GM23338 (cell line): ENCODE measurements around the gene ANAPC5. TPM values are rescaled to one million over a fixed set of nuclear protein-coding genes. Genes with fewer than 3 reads are reported as not detected.

Source experiments
- ATAC-seq: fragments of 200-7000 bp; cut with Tn5 transposase; 3 replicates; pipeline ENCODE4 v1.9.1; 2020
- DNase-seq: peaks from one replicate; pipeline ENCODE4 v3.0.0-alpha.2; 2015; ENCODE audit warnings: low spot score
- H2AFZ ChIP-seq: fragments of 200-600 bp; sonication (generic); 2 replicates; pipeline ENCODE4 v1.8.0; 2016; ENCODE audit warnings: antibody characterized with exemption, mild to moderate bottlenecking, moderate library complexity
- H3F3A ChIP-seq: fragments of 200-600 bp; sonication (generic); replicated peaks from 2 replicates; pipeline ENCODE4 v1.8.0; 2017; ENCODE audit warnings: antibody characterized with exemption, mixed run types, low read depth
- H3K27ac ChIP-seq: fragments of 200-600 bp; sonication (generic); 2 replicates; pipeline ENCODE4 v1.6.1; 2016; ENCODE audit warnings: low read depth
- H3K27me3 ChIP-seq: fragments of 200-600 bp; sonication (generic); 2 replicates; pipeline ENCODE4 v1.8.0; 2016; ENCODE audit warnings: mild to moderate bottlenecking, mixed run types, moderate library complexity; ENCODE audit not compliant: insufficient read depth
- H3K36me3 ChIP-seq: fragments of 200-600 bp; sonication (generic); 2 replicates; pipeline ENCODE4 v1.8.0; 2016; ENCODE audit warnings: mild to moderate bottlenecking; ENCODE audit not compliant: insufficient read depth
- H3K4me1 ChIP-seq: fragments of 200-600 bp; sonication (generic); 2 replicates; pipeline ENCODE4 v1.8.0; 2016; ENCODE audit warnings: mild to moderate bottlenecking, moderate library complexity; ENCODE audit not compliant: insufficient read depth
- H3K4me2 ChIP-seq: fragments of 200-600 bp; sonication (generic); 2 replicates; pipeline ENCODE4 v1.7.1; 2017; ENCODE audit warnings: mixed run types
- H3K4me3 ChIP-seq: fragments of 200-600 bp; sonication (generic); 2 replicates; pipeline ENCODE4 v1.6.1; 2016; ENCODE audit warnings: mixed run types
- H3K79me2 ChIP-seq: fragments of 200-600 bp; sonication (generic); replicated peaks from 2 replicates; pipeline ENCODE4 v1.8.0; 2017; ENCODE audit warnings: mild to moderate bottlenecking; ENCODE audit not compliant: insufficient read depth
- H3K9me2 ChIP-seq: fragments of 200-600 bp; sonication (generic); 2 replicates; pipeline ENCODE4 v1.8.0; 2017; ENCODE audit not compliant: insufficient read depth
- H4K20me1 ChIP-seq: fragments of 200-600 bp; sonication (generic); replicated peaks from 2 replicates; pipeline ENCODE4 v1.8.0; 2017; ENCODE audit warnings: mild to moderate bottlenecking; ENCODE audit not compliant: insufficient read depth
- H3K27ac Mint-ChIP-seq: 2 replicates; pipeline ENCODE4 v1.8.0; 2020; ENCODE audit warnings: inconsistent platforms, mild to moderate bottlenecking, moderate library complexity, mixed read lengths
- H3K27me3 Mint-ChIP-seq: 3 replicates; pipeline ENCODE4 v1.8.0; 2022; ENCODE audit warnings: low read depth, mild to moderate bottlenecking, moderate library complexity, mixed read lengths, inconsistent platforms; ENCODE audit not compliant: insufficient read depth, poor library complexity
- H3K36me3 Mint-ChIP-seq: 3 replicates; pipeline ENCODE4 v1.8.0; 2021; ENCODE audit warnings: low read depth, mild to moderate bottlenecking, inconsistent platforms, moderate library complexity, mixed read lengths
- H3K4me1 Mint-ChIP-seq: 3 replicates; pipeline ENCODE4 v1.8.0; 2020; ENCODE audit warnings: mild to moderate bottlenecking, inconsistent platforms, mixed read lengths
- H3K4me3 Mint-ChIP-seq: 3 replicates; pipeline ENCODE4 v1.8.0; 2021; ENCODE audit warnings: moderate library complexity, mild to moderate bottlenecking, inconsistent platforms, mixed read lengths
- H3K9me3 Mint-ChIP-seq: 3 replicates; pipeline ENCODE4 v1.8.0; 2020; ENCODE audit warnings: moderate library complexity, mild to moderate bottlenecking, inconsistent platforms, mixed read lengths
- CREB1 ChIP-seq: fragments of 250-450 bp; sonication (Bioruptor Pico); IDR thresholded peaks from 2 replicates; pipeline ENCODE4 v1.5.0; 2020; ENCODE audit warnings: low read depth, mild to moderate bottlenecking, moderate library complexity
- CTCF ChIP-seq, 2 experiments: fragments of 200-600 bp in 1 of 2; sonication (generic) in 1 of 2; conservative IDR thresholded peaks; 2 replicates each; pipeline versions ENCODE4 v1.5.1 to v1.6.1; 2016 to 2017; ENCODE audit warnings: antibody characterized with exemption in 2 of 2, low read depth in 2 of 2, mild to moderate bottlenecking in 2 of 2, moderate library complexity in 1 of 2
- ETS1 ChIP-seq: IDR thresholded peaks from 2 replicates; pipeline ENCODE4 v1.6.1; 2016; ENCODE audit warnings: antibody characterized with exemption
- EZH2 ChIP-seq: fragments of 200-600 bp; sonication (generic); IDR thresholded peaks from one replicate; pipeline ENCODE4 v1.8.0; 2017; ENCODE audit warnings: antibody characterized with exemption, mild to moderate bottlenecking, low read depth; ENCODE audit not compliant: unreplicated experiment
- EZH2phosphoT487 ChIP-seq: fragments of 200-600 bp; sonication (generic); IDR thresholded peaks from one replicate; pipeline ENCODE4 v1.8.1; 2018; ENCODE audit warnings: antibody characterized with exemption; ENCODE audit not compliant: unreplicated experiment
- JUNB ChIP-seq: IDR thresholded peaks from one replicate; pipeline ENCODE4 v1.6.1; 2016; ENCODE audit warnings: antibody characterized with exemption; ENCODE audit not compliant: unreplicated experiment
- NANOG ChIP-seq: IDR thresholded peaks from 2 replicates; pipeline ENCODE4 v1.6.1; 2016; ENCODE audit warnings: antibody characterized with exemption, borderline replicate concordance
- STAT1 ChIP-seq: IDR thresholded peaks from one replicate; pipeline ENCODE4 v1.6.1; 2016; ENCODE audit warnings: antibody characterized with exemption; ENCODE audit not compliant: unreplicated experiment
- ZNF331 ChIP-seq: fragments of 250-450 bp; sonication (Bioruptor Pico); IDR thresholded peaks from 2 replicates; pipeline ENCODE4 v1.5.0; 2020; ENCODE audit warnings: low read depth, mild to moderate bottlenecking, moderate library complexity
- ZNF462 ChIP-seq: fragments of 250-450 bp; sonication (Bioruptor Pico); IDR thresholded peaks from 2 replicates; pipeline ENCODE4 v1.5.0; 2020; ENCODE audit warnings: mild to moderate bottlenecking, moderate library complexity
- polyA plus RNA-seq: library from polyadenylated mRNA; unstranded; fragments of >200 nt; fragmentation: Nextera tagmentation; extraction: Ambion mirVana; gene quantifications from 2 replicates; pipeline ENCODE4 v1.2.1, GENCODE V29; 2016
- total RNA-seq: library from RNA; depleted of rRNA; stranded (reverse); fragments of >200 nt; shearing (Covaris generic); gene quantifications from 2 replicates; pipeline ENCODE4 v1.2.3, GENCODE V29; 2014

The ANAPC5 gene
- total and polyA plus RNA-seq, 2 experiments from 2014 or later: 65.9 to 125 TPM

- no peaks in the 10 kb centered on the region; the same call in none of the 2 replicates for H3K36me3 ChIP-seq
- TF ChIP-seq EZH2phosphoT487 (no peak), STAT1 (no peak), CTCF (conservative IDR thresholded peaks at IDR 0.05; ENCODE audit: low read depth in 2 of 2) (no peak)
- Mint-ChIP-seq H3K9me3 (no peaks in the 10 kb centered on the region; the same call in 2 of the 3 replicates), H3K4me1 (peaks cover 21% of the 10 kb centered on the region), H3K27me3 (peaks cover 3% of the 10 kb centered on the region), H3K4me3 (no peak overlapping the region), H3K36me3 (peaks cover 8% of the 10 kb centered on the region; the same call in 1 of the 3 replicates), H3K27ac (no peak overlapping the region)
- no peak overlapping the region for H3K4me2 ChIP-seq
- H4K20me1 ChIP-seq: peaks cover 7% of the 10 kb centered on the region; the same call in 1 of the 2 replicates
- no peaks in the 10 kb centered on the region for H3K27me3 ChIP-seq
- H2AFZ ChIP-seq: no peak overlapping the region
- ATAC-seq: no peak
- no peak overlapping the region for H3K27ac ChIP-seq
- H3F3A ChIP-seq: no peaks in the 10 kb centered on the region
- peaks cover 18% of the 10 kb centered on the region for H3K4me1 ChIP-seq
- H3K9me2 ChIP-seq: no peaks in the 10 kb centered on the region
- DNase-seq: no peak
- H3K4me3 ChIP-seq: no peak overlapping the region
- peaks cover 19% of the 10 kb centered on the region for H3K79me2 ChIP-seq
Measured at GRCh38 chr12:121289962-121290361, 62.2 kb downstream of the ANAPC5 start.

- Histone ChIP-seq H4K20me1 (0 out of 2 replicates have a peak, but pooled peaks cover 7% of the 10 kb centered on the region), H3K4me2 (peak overlapping the region; percentile 40; the same call in 1 of the 2 replicates), H3F3A (no peaks in the 10 kb centered on the region), H3K79me2 (peaks cover 9% of the 10 kb centered on the region; the same call in 1 of the 2 replicates), H3K27me3 (no peaks in the 10 kb centered on the region), H3K27ac (no peak overlapping the region), H3K9me2 (no peaks in the 10 kb centered on the region), H3K4me1 (peaks cover 16% of the 10 kb centered on the region), H3K4me3 (no peak overlapping the region), H3K36me3 (no peaks in the 10 kb centered on the region; the same call in 1 of the 2 replicates), H2AFZ (no peak overlapping the region)
- peak; percentile 78 for ATAC-seq
- Mint-ChIP-seq H3K36me3 (peaks cover 9% of the 10 kb centered on the region; the same call in 2 of the 3 replicates), H3K27ac (no peak overlapping the region), H3K9me3 (no peaks in the 10 kb centered on the region; the same call in 2 of the 3 replicates), H3K27me3 (peaks cover 3% of the 10 kb centered on the region), H3K4me3 (peak overlapping the region; percentile 40; the same call in 1 of the 3 replicates), H3K4me1 (peaks cover 21% of the 10 kb centered on the region)
- DNase-seq: no peak
- no peak for TF ChIP-seq EZH2
- no peak for TF ChIP-seq ZNF331 (CRISPR knock-in tag)
- TF ChIP-seq ZNF462 (CRISPR knock-in tag): no peak
- TF ChIP-seq STAT1: no peak
- no peak for TF ChIP-seq EZH2phosphoT487
- TF ChIP-seq ETS1: no peak
- TF ChIP-seq NANOG: no peak
- no peak for TF ChIP-seq JUNB
- TF ChIP-seq CREB1: no peak
Measured at GRCh38 chr12:121288986-121289385, 63.2 kb downstream of the ANAPC5 start.
